Stimulated activated CD8-positive, alpha-beta memory T cell treated with anti-CD3 and anti-CD28 coated beads, Interleukin-15, amount 100 ng/mL, for 48 hours (primary cell): ENCODE results near the gene SNRPE.
A peak's percentile ranks its signal among the peaks of the same experiment; 100 is the strongest.
"Not testable (repeated sequence)": the region's sequence is repeated elsewhere in the genome, so short reads cannot be mapped to it uniquely, and the experiment has no call there.

Experiments
- DNase-seq, 2 donors: peaks; one replicate each; pipeline ENCODE4 v3.0.0-alpha.2; 2020; ENCODE audit warnings: low read depth in 2 of 2

SNRPE gene

DNA sequence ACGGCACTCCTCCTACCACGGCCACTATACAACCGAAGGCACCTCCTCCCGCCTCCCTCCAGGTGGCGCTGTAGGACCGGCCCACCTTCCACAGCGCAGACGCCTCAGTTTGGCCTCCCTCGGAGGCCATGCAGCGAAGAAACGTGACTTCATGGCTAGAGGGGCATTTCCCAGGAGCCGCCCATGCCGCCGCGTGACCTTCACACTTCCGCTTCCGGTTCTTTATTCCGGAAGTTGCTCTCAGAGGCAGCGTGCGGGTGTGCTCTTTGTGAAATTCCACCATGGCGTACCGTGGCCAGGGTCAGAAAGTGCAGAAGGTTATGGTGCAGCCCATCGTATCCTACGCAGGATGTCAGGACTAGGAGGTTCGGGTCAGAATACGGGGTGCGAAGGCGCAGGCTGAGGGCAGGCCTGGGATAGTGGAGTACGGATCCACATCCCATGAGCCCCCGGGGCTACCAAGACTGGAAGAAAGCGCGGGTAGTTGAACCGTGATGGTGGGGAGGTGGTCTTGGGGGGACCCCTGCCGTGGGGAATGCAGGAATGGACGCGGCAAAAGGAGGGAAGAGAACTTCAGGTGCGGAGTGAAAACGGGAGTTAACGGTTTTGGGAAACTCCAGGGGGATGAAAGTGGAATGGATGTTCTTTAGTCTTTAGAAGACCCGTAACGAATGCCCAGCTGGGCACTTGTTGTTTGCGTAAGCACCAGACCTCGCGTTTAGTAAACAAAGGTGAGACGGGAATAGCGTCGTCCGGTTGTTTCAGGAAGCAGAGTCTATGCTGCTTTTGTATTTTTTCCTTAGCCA lies at the start of gene SNRPE:
Gene SNRPE (plus strand): TSS at position 221 of the 806 bp plus-strand sequence. CDS start 61 bp downstream, at position 282.
- peak; percentile 90 to 93 for DNase-seq

DNA sequence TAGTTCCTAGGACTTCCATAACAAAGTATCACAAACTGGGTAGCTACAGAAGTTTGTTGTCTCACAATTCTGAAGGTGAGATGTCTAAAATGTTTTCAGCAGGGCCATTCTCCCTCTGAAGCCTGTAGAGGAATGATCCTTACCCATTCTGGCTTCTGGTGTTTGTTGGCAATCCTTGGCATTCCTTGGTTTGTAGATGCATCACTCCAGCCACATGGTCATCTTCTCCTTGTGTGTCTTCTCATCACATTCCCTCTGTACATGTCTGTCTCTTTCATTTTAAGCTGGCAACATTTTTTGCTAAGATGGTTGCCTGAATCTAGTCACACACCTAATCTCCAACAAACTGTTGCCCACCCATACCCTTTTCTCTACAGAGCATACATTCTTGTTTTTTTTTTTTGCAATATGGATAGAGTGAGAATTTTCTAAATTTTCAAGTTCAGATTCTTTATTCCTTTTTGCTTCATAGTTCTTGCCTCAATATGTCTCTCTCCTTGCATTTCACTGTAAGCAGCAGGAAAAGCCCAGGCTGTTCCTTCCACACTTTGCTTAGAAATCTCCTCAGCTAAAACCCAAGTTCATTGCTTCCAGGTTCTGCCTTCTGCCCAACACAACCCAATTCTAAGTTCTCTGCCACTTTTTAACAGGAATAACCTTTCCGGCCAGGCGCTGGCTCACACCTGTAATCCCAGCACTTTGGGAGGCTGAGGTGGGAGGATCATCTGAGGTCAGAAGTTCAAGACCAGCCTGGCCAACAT lies 47.6 kb upstream of the SNRPE start:
- DNase-seq: no peak

DNA sequence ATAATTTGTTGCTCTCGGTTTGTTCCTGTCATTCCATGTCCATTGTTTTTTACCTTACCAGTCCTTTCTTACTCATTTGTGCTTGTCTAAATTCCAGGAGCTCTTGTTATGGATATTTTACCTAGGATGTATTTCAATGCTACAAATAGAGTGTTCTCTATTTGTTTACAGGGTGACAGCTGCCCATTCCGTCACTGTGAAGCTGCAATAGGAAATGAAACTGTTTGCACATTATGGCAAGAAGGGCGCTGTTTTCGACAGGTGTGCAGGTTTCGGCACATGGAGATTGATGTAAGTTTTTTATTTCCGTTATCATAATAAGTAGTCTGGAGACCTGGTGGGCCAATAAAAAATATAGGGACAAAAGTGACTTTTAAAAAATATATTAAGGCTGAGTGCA lies 43.0 kb upstream of the SNRPE start:
- DNase-seq: no peak

DNA sequence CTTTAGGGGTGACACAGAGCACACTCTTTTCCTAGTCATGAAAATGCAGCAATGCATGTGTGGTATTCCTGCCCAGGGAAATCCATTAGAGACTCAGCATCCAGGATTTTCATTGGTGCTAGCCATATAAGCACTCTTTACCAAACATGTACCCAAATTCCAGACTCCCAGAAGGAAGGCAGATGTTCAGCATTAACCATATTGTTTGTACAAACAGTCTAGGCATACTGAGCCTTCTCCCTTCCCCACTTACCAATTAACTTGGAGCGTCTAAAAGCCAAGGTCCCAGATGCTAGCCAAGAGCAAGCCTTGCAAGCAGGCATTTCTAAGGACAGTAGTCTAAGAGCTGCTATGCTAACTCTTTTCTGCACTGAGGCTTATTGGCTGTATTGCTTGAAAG lies 38.1 kb upstream of the SNRPE start:
- no peak for DNase-seq

DNA sequence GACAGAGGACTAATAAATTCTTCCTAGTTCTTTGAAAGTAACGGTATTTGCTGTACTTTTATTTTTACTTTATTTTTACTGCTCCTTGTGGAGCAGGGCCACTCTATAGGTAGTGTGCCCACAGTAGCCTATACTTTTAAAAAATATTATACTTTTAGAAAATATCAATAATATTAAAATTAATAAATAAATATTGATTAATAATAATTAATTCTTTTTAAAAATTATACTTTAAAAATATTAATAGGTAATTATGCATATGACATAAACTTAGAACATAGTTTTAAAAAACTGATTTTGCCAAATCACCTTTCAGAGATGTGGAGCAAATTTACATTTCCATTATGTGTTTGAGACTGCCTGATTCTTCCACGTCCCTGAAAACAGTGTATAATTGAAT lies 35.2 kb upstream of the SNRPE start:
- DNase-seq: no peak

DNA sequence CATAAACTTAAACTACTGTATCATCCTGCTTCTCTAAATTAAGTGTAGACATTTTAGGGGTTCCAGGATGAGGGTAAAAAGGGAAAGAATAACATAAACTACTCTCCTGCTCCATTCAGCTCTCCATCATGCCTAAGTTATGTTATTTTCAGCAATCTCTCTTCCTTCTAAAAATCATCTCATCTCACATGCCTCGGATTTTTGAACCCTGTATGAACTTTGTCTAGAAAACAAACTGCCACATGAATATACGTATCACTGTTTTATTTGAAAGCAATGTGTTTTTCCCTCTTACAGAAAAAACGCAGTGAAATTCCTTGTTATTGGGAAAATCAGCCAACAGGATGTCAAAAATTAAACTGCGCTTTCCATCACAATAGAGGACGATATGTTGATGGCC lies 33.4 kb upstream of the SNRPE start:
- no peak for DNase-seq

DNA sequence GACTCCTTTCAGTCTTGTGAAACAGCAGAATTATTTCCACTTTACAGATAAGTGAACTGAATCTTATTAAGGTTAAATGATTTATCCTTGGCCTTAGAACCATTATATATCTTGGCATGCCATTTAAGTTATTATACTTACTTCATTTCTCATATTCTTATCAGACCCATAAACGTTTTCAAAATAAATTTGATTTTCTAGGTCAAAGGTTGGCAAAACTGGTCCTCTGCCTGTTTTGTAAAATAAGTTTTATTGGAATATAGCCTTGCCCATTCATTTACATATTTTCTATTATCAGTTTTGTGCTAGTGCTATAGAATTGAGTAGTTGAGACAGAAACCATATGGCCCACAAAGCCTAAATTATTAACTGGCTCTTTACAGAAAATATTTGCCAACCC lies 32.9 kb upstream of the SNRPE start:
- no peak for DNase-seq

DNA sequence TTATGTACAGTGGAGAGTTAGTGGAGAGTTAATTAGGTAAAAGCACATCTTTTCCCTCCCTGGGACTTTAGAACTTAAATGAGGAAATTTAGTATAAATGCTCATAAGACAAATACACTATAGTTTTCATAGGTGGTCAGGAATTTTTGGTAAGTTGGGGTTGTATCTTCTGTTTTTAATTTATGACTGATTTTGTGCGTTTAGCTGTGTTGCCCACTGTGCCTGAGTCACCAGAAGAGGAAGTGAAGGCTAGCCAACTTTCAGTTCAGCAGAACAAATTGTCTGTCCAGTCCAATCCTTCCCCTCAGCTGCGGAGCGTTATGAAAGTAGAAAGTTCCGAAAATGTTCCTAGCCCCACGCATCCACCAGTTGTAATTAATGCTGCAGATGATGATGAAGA lies 32.2 kb upstream of the SNRPE start:
- DNase-seq: not testable (repeated sequence)

DNA sequence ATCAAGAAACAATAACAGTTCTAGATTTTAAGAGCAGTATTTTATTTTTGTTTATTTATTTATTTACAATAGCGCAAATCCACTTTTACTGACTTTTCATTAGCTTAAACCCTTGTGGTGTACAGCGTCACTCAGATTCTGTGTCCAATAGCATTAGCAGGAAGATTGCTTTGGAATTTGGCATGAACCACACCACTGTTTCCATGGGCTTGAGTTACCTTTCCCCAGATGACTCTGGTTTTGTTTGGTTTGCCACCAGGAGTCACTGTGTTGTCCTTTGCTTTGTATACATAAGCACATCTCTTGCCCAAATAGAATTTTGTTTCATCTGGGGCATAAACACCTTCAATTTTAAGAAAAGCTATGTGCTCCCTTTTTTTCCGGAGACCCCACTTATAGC lies 25.9 kb upstream of the SNRPE start:
- no peak for DNase-seq

DNA sequence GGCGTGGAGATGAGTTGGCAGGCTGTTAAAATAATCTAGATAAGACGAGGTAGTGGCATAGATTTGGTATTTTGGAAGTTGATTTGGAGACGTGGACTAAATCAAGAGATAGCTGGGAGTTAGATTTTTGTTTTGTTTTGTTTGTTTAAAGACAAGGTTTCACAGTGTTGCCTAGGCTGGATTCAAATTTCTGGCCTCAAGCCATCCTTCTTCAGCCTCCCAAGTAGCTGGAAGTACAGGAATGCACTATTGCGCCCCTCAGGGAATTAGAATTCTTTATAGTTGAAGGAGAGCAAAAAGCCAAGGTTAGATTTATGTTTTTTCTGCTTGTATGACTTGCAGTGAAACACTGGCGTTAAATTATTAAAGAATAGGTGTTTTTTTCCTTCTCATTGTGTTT lies 22.3 kb upstream of the SNRPE start:
- DNase-seq: no peak

DNA sequence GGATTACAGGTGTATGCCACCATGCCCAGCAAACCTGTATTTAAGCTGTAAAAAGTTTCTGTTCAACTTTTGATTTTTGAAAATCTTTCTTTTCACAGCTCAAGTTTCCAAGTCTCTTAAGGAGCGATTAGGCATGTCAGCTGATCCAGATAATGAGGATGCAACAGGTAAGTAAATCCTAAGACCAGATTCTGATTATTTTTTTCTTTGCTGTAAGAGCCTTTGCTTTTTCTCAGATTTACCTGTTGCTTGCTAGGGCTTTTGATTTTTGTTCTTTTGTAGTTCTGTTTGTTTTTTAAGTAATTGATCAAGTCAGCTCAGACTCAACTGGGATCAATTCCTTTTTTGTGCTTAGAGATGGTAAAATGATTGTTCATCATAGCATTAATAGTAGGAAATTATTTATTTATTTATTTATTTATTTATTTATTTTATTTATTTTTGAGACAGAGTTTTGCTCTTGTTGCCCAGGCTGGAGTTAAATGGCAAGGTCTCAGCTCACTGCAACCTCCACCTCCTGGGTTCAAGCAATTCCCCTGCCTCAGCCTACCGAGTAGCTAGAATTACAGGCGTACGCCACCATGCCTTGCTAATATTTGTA lies 21.1 kb upstream of the SNRPE start:
- no peak for DNase-seq

DNA sequence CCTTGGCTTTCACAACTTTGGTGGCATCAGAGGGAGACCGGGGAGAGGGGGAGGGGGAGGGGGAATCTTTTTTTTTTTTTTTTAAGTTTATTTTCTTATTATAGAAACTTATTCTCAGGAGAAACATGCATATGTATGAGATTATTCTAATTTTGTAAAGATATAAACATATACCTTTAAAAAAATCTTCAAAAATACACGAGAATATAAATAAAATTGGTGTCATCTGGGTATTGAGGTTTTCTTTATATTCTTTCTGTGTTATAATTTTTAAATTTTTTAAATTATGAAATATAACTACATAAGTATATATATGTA lies 18.9 kb upstream of the SNRPE start:
- no peak for DNase-seq

DNA sequence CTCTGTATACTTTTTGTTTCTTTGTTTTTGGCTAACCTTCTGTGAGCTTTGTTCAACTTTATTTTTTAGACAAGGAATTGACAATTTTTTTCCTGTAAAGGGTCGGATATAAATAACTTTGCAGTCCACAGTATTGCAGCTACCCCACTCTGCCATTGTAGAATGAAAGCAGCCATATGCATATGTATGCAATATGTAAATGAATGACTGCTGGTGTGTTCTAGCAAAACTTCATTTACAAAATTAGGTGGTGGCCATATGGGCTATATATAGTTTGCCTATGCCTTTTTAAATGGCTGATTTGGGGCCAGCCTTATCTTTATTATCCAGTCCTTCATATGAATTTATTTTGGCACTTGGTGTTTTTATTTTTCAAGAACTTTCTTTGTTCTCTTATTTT lies 18.0 kb upstream of the SNRPE start:
- DNase-seq: no peak

DNA sequence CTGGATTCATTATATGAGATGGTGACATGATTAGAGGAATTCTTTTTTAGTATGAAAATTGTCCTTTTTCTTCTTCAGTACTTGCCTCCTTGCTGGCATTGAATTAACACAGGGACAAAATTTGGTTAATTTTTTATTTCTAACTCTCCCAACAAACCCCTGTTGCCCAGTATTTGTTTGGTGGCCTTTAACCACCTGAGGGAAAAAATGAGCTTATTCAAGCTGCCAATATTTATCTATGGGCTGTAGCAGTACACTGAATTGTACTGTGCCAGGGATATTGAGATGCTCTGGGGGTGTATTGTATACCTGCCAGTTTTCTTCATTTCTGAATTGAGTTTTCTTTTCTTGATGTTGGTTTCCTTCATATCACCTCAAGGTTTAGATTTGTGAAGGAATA lies 8.3 kb upstream of the SNRPE start:
- not testable (repeated sequence) for DNase-seq

DNA sequence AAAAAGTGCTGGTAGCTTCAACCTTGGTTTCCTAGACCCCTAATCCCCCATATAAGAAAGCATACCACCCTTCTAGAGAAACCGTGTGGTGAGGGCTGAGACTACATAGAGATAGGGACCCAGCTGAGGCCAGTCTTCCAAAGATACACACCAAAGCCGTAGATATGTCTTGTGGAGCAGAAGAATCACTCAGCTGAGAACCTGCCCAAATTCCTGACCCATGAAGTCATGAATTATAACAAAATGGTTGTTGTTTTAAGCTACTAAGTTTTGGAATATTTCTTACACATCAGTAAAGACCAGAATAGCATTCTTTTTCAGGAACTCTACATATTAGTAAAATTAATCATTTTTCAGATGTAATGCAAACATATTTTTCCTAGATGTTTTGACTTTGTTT lies 3.3 kb upstream of the SNRPE start:
- DNase-seq: no peak

DNA sequence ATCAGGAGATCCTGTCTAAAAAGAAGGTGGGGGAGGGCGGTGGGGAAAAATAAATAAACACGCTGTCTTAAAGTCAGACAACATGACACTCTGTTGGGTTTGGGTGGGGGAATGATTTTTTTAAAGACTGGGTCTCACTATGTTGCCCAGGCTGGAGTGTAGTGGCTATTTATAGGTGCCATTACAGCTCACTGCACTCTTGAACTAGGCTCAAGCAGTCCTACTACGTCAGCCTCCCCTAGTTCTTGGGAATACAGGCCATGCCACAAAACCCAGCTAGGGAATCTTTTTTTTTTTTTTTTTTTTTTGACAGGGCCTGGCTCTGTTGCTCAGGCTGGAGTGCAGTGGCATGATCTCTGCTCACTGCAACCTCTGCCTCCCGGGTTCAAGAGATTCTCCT lies 2.4 kb upstream of the SNRPE start:
- DNase-seq: no peak

DNA sequence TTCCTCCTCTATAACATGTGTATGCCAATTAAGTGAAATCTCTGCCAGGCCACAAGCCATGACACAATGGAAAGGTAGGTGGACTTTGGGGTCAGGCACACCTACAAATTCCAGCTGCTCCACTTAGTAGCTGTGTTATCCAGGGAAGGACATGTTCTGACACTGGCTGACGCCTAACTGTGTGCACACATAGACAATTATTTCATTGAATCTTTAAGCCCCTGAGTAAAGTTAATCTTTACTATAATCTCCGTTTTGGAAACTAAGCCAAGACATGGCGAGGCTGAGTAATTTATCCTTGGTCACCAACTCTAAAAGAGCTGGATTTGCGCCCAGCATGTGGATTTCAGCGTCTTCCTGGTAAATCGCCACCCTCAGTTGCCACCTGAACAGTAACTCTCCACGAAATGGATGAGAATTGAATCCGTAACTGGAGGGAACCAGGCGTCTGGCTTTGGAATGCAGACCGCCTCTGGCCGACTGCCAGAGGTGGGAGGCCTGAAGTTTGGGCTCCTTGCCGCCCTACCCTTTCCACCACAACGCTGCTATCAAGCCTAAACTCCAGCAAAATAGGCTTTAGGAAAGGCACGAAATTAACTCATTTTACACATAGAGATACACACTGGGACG lies 888 bp upstream of the SNRPE start:
- DNase-seq: no peak

DNA sequence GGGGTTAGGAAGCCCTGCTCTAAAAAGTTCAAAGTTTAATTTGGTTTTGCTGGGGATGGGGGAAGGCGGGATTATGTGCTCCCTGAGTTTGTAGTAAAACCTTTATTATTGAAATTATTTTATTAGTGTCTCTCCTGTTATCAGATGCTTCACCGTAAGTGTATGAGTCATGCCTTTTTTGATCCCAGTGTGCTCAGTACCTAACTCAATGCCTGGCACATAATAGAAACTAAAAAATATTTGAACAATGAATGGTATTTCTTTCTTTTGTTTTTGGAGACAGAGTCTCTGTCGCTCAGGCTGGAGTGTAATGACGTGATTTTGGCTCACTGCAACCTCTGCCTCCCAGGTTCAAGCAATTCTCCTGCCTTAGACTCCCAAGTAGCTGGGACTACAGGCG lies 6.4 kb downstream of the SNRPE start:
- DNase-seq: no peak

DNA sequence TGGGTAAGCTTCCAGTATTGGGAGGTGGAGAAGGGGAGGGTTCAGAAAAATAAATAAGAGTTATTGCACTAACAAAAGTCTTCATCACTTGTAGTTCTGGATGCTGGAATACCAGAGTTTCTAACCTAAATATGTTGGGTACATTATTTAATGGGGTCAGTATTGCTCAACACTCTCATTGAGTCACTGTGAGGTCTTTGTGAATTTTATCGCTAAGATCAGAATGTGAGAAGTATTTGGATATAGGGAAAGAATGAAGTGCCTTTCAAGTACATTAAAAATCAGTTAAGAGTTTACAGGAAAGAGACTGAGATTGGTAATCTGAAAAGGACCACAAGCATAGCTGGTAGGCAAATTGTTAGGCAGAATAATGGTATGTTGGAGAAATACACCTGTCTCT lies 8.8 kb downstream of the SNRPE start:
- no peak for DNase-seq

DNA sequence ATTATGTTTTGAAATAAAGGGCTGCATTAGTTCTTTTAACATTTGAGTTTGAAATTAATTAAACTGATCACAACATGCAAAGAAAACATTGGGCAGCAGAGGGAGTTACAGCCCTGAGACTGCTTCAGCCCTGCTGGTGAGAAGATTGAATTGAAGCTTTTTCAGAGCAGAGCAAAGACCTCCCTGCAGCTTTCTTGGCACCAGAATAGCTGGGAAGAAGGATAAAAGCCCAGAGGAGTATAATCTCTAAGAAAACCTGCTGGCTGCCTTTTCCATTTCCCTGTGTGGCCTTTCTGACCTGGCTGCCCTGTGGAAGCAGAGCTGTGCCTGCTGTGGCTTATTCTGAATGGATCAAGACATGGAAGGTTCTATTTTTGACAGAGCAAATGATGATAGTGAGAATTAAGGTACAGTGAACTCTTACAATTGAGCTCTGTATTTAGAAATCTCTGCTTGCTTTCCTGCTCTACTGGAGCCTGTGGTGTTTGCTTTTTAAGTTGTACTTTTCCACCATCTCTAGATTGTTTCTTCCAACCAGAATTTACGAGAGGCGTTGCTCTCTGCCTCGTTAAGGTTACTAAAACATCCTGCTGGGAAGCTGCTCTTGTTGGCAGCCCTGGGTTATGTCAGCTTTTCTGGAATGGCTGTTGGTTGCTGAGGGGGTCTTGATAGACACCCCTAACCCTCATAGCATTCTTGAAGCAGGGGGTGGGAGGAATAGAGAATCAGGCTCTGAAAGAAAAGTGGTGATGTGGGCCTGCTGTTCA lies 9.9 kb downstream of the SNRPE start:
- DNase-seq: no peak

DNA sequence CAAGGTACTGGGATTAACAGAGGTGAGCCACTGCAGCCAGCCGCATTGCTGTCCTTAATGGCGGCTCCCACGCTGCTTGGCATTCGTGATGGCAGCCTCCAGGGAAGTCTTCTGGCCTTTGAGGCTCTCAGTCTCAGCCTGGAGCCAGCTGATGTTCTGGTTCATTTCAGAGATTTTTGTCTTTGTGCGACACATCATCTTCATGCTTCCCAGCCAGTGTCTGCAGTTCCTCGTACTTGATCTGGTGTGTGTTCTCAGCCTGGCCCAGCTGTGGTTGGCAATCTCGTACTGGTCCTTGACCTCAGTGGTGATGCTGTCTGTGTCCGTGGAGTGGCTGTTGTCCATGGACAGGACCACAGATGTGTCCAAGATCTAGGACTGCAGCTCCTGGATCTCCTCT lies 11.7 kb downstream of the SNRPE start:
- no peak for DNase-seq

DNA sequence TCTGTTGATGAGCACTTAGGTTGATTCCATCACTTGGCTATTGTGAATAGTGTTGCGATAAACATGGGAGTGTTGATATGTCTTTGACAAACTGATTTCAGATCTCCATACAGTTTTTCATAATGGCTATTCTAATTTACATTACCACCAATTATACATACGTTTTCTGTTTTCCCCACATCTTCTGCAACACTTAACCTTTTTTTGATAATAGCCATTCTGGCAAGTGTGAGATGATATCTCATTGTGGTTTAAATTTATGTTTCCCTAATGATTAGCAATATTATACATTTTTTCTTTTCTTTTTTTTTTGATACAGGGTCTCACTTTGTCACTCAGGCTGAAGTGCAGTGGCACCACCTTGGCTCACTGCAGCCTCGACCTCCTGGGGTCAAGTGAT lies 17.0 kb downstream of the SNRPE start:
- no peak for DNase-seq
